Measurements from ENCODE around the gene EFCAB14. TPM values are rescaled to one million over a fixed set of nuclear protein-coding genes. Genes with fewer than 3 reads are reported as not detected.

Gene EFCAB14
- total RNA-seq, 2 experiments from 2014 or later, result 29.9 to 38.3 TPM

- no peaks in the 10 kb centered on the region for H3K9me3 ChIP-seq (ENCODE audit: low read length)
- ChIA-PET CTCF (ENCODE audit: unreplicated experiment) (no interaction called here), POLR2A (no interaction called here)
- H3K36me3 ChIP-seq (ENCODE audit: insufficient read depth, low read length), result peaks cover 86% of the 10 kb centered on the region
- H2AFZ ChIP-seq (ENCODE audit: low read length), result no peak overlapping the region
- no peak for TF ChIP-seq CTCF (conservative IDR thresholded peaks at IDR 0.05; ENCODE audit: low read length)
- TF ChIP-seq EZH2phosphoT487 (IDR thresholded peaks at IDR 0.05; ENCODE audit: borderline replicate concordance, low read depth, low read length), result no peak
- no peak for DNase-seq (ENCODE audit: low spot score)
- intact Hi-C loops (cut with micrococcal nuclease; ENCODE audit: unreplicated experiment), result no loop called here
- no peak overlapping the region for H3K4me3 ChIP-seq (ENCODE audit: low read depth, low read length, poor library complexity, severe bottlenecking)
- H3K4me1 ChIP-seq (ENCODE audit: insufficient read depth, low read length, poor library complexity, severe bottlenecking), result no peaks in the 10 kb centered on the region
- no peaks in the 10 kb centered on the region for H4K20me1 ChIP-seq (ENCODE audit: insufficient read depth, low read length)
- no TSS peak for BruUV-seq (replicated peaks)
- H3K4me2 ChIP-seq (ENCODE audit: low read length), result no peak overlapping the region
- no peak overlapping the region for H3K27ac ChIP-seq (ENCODE audit: low read depth, low read length, poor library complexity, severe bottlenecking)
- H3K79me2 ChIP-seq (ENCODE audit: insufficient read depth, low read depth, low read length), result no peaks in the 10 kb centered on the region
- H3K9me2 ChIP-seq (ENCODE audit: insufficient read depth, low read length), result no peaks in the 10 kb centered on the region
These were observed 25.8 kb downstream of the EFCAB14 start for GRCh38 chr1:46692811-46693770.

DNA sequence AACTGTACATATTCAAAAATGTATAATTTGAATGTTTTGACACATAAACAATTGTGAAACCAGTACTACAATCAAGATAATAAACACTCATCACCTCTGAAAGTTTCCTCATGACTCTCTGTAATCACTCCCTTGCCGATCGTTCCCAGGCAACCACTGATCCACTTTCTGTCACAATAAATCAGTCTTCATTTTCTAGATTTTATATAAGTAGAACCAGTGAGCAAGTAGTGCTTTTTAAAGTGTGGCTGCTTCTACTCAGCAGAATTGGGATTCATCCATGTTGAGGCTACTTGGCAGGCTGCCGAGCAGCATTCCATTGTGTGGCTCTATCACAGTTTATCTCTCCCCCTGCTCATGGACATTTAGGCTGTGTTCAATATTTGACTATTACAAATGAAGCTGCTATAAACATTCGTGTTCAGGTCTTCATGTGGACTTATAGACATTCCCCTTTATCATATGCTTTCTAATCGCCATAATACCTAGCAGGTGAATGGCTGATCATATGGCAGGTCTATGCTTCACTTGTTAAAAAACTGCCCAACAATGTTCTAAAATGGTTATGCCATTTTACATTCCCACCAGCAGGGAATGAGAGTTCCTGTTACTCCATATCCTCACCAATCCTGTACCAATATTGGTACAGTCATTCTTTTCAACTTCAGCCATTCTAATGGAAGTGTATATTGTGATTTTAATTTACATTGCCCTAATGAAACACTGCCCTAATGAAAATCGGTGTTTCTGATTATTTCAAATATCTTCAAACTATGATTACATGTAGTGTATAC is 26.7 kb downstream of the EFCAB14 start:
- no peaks in the 10 kb centered on the region for H3K4me1 ChIP-seq (ENCODE audit: insufficient read depth, low read length, poor library complexity, severe bottlenecking)
- H2AFZ ChIP-seq (ENCODE audit: low read length), result no peak overlapping the region
- intact Hi-C loops (cut with micrococcal nuclease; ENCODE audit: unreplicated experiment), result no loop called here
- peaks cover 88% of the 10 kb centered on the region for H3K36me3 ChIP-seq (ENCODE audit: insufficient read depth, low read length)
- TF ChIP-seq EZH2phosphoT487 (IDR thresholded peaks at IDR 0.05; ENCODE audit: borderline replicate concordance, low read depth, low read length), result no peak
- TF ChIP-seq CTCF (conservative IDR thresholded peaks at IDR 0.05; ENCODE audit: low read length), result no peak
- H3K9me3 ChIP-seq (ENCODE audit: low read length), result no peaks in the 10 kb centered on the region
- ChIA-PET CTCF (ENCODE audit: unreplicated experiment) (no interaction called here), POLR2A (no interaction called here)
- DNase-seq (ENCODE audit: low spot score), result no peak
- no peak overlapping the region for H3K27ac ChIP-seq (ENCODE audit: low read depth, low read length, poor library complexity, severe bottlenecking)
- no peak overlapping the region for H3K4me2 ChIP-seq (ENCODE audit: low read length)
- no peaks in the 10 kb centered on the region for H4K20me1 ChIP-seq (ENCODE audit: insufficient read depth, low read length)
- no peak overlapping the region for H3K4me3 ChIP-seq (ENCODE audit: low read depth, low read length, poor library complexity, severe bottlenecking)
- BruUV-seq (replicated peaks), result no TSS peak
- no peaks in the 10 kb centered on the region for H3K9me2 ChIP-seq (ENCODE audit: insufficient read depth, low read length)
- H3K79me2 ChIP-seq (ENCODE audit: insufficient read depth, low read depth, low read length), result no peaks in the 10 kb centered on the region
